NK-92 (cell line): ENCODE measurements around the gene RAD54L2.
"Not testable (repeated sequence)": the region's sequence is repeated elsewhere in the genome, so short reads cannot be mapped to it uniquely, and the experiment has no call there.

Experiments used
- DNase-seq: peaks from one replicate; lab custom pipeline; 2025; ENCODE audit not compliant: unreplicated experiment; lab: John Stamatoyannopoulos, UW

The RAD54L2 gene, protein sequence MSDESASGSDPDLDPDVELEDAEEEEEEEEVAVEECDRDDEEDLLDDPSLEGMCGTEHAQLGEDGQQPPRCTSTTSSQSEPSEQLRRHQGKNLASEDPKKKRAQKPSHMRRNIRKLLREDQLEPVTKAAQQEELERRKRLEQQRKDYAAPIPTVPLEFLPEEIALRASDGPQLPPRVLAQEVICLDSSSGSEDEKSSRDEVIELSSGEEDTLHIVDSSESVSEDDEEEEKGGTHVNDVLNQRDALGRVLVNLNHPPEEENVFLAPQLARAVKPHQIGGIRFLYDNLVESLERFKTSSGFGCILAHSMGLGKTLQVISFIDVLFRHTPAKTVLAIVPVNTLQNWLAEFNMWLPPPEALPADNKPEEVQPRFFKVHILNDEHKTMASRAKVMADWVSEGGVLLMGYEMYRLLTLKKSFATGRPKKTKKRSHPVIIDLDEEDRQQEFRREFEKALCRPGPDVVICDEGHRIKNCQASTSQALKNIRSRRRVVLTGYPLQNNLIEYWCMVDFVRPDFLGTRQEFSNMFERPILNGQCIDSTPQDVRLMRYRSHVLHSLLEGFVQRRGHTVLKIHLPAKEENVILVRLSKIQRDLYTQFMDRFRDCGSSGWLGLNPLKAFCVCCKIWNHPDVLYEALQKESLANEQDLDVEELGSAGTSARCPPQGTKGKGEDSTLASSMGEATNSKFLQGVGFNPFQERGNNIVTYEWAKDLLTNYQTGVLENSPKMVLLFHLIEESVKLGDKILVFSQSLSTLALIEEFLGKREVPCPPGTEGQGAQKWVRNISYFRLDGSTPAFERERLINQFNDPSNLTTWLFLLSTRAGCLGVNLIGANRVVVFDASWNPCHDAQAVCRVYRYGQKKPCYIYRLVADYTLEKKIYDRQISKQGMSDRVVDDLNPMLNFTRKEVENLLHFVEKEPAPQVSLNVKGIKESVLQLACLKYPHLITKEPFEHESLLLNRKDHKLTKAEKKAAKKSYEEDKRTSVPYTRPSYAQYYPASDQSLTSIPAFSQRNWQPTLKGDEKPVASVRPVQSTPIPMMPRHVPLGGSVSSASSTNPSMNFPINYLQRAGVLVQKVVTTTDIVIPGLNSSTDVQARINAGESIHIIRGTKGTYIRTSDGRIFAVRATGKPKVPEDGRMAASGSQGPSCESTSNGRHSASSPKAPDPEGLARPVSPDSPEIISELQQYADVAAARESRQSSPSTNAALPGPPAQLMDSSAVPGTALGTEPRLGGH (N-terminal part only)

DNA sequence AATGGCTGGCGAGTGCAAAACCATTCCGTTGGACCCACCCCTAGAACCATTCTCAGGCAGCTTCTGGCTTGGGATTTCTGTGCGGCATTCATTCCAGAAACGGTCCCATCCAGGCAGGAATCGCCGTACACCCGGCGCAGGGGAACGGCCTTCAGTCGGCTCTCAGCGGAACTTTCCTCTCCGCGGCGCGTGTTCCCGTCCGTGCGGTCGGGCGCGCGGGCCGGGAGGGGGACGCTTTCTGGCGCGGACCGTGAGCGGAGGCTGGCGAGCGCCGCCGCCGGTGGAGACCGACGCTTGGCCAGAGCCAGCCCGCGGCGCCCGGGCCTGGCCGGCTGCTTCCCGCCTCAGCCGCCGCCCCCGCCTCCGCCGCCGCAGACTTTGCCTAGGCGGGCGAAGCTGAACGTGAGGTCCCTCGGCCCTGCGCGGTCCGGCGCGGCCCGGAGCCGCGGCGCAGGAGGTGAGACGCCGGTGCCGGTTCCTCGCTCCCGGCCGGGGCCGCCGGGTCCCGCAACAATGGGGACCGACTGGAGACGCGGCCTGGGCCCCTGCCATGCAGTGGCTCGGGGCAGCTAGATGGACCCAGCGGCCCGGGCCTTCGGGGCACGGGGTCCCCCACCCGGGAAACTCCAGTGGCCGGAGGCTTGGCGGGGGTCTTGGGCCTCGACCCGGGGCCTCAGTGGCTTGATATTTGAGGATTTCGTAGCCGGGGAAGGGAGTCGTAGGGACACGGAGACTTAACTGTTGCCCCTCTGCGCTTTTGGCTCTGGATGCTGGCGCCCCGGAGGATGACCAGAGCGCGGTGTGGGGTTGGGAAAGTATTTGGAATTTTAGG lies at the start of gene RAD54L2:
Gene RAD54L2 (plus strand): TSS at position 261 of the 832 bp plus-strand sequence. CDS start 51,702 bp downstream, outside the sequence.
- no peak for DNase-seq

DNA sequence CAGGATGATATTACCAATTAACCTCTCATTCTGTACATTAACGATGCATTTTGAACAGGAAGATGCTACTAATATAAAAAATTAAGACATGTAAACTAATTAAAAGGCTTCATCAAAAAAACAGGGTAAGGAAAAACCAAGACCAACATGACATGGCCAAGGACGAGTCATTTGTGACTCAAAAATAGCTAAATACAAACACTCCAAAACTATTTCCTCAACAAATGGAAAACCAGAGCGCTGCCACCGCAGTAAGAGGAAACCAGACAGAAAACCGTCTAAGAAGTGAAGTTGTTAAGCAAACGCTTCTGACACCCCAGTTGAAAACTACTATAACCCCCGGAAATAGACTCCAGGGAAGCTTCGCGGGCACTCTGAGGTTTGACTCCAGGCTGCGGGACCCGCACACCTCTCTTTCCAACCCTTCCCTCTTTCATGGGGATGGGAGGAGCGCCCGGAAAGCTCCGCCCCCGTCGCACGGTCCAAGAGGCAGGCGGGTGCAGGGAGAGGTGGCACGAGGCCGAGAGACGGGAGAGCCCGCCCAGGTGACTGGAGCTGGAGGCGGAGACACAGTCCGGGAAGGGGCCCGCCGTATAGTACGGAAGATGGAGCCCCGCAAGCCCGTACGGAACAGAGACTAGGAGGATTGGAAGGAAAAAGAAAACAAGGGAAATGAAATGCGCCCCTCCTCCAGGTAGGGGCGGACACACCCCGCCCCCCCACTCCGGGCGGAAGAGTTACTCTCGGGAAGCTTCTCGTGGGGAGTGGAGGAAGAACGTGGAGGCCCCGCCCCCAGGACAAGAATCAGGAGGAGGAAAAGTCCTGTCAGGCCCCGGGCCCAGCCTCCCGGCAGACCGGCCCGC lies 39.4 kb upstream of the RAD54L2 start:
- no peak for DNase-seq

DNA sequence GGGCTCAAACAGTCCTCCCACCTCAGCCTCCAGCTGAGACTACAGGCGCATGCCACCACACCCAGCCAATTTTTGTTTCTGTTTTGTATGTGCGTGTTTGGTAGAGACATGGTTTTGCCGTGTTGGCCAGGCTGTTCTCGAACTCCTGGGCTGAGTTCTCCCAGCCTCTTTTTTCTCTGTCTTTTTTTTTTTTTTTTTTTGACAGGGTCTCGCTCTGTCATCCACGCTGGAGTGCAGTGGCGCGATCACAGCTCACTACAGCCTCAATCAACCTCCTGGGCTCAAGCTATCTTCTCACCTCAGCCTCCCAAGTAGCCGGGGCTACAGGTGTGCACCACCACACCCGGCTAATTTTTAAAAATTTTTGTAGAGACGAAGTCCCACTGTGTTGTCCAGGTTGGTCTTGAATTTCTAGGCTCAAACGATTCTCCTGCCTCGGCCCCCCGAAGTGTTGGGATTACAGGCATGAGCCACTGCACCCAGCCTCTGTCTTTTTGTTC lies 37.8 kb upstream of the RAD54L2 start:
- no peak for DNase-seq

DNA sequence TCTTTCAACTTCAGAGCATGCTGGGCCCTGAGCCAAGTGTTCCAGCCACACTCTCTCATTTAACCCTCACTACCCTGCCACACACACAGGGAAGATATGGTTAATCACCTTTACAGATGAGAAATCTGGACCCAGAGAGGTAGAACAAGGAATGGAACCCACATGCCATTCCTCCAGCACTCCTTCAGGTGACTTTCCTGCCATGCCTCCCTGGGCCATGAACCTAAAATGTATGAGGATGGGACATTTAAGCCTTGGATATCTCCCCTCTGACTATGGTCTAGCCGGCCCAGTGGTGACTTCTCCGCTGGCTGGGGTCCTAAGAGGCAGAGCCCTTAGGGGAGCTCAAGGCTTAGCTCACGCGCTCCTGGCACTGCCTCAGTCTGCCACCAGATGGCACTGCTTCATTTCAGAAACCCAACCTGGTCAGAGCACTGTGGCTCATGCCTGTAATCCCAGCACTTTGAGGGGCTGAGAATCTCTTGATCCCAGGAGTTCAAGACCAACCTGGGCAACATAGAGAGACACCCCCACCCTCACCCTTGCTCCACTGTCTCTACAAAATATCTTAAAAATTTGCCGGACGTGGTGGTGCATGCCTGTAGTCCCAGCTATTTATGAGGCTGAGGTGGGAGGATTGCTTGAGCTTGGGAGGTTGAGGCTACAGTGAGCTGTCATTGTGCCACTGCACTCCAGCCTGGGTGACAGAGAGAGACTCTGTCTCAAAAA lies 36.5 kb upstream of the RAD54L2 start:
- no peak for DNase-seq

DNA sequence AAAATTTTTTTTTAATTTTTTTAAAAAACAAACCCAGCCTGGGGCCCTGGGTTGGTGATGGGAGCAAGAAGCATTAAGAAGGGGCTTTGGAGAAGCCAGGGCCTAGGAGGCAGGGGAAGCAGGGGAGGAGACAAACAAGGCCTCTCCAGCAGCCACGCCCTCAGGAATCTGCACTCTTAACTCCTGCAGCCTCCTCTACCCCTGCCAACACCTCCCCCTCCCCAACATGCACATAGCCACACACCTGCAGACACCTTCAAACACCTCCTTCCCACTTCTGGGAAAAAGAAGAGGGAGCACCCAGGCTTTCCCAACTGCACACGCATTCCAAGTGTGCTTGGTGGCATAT lies 36.0 kb upstream of the RAD54L2 start:
- no peak for DNase-seq

DNA sequence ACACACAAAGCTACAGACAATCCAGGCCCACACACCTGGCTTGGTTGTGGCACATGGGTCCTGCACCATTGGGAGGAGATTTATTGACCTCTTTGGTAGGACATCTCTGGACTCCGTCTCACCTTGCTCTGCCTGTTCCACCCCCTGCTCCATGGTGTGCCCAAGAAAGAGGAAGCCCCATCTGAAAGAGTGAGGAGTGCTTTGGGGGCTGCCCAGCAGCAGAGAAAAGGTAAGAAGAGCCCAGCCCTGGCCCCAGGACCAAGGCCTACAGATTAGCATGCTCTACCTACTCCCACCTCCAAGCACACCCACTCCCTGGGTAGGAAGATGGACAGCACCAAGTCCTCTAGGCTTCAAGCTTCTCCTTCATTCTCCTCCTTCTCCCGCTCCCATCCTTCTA lies 35.5 kb upstream of the RAD54L2 start:
- no peak for DNase-seq

DNA sequence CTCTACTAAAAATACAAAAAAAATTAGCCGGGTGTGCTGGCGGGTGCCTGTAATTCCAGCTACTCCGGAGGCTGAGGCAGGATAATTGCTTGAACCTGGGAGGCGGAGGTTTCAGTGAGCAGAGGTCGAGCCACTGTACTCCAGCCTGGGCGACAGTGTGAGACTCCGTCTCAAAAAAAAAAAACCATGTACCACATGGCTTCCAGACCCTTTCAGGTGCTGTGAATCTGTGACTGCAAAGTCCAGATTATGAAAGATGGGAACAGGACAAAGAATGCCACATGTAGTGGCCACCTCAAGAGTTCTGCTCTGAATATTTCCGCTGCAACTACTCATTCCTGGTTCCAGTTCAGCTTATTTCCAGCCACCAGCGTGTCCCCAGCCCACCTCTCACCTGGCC lies 30.3 kb upstream of the RAD54L2 start:
- DNase-seq = no peak

DNA sequence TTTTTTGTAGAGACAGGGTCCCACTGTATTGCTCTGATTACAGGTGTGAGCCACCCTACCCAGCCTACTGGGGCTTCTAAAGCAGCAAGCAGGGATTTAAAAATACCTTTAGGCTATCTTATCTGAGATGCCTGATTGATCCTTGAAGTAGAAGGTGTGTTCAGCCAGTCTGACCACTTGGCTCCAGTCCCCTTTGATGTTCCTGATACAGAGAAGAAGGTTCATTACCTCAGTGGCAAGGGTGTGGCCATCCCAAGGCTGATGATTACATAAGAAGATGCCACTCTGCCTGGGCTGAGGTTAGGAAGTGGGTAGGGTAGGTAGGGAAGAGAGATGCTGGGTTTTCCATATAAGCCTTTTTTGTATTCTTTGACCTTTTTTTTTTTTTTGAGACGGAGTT lies 27.5 kb upstream of the RAD54L2 start:
- DNase-seq = no peak

DNA sequence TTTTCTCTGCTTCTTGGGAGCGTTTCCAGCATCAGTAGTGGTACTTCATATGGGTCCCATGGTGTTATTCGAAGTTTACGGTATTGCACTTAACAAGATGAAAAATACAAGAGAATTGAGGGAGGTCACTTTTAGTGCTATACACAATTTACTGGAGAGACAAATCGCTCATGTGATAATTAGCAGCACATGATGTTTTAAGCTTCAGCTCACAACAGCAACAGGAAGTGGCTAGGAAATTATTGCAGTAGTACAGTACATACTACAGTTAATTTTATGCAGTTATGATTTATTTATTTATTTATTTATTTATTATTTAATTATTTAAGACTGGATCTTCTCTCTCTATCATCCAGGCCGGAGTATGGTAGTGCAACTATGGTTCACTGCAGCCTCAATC lies 24.3 kb upstream of the RAD54L2 start:
- DNase-seq = no peak

DNA sequence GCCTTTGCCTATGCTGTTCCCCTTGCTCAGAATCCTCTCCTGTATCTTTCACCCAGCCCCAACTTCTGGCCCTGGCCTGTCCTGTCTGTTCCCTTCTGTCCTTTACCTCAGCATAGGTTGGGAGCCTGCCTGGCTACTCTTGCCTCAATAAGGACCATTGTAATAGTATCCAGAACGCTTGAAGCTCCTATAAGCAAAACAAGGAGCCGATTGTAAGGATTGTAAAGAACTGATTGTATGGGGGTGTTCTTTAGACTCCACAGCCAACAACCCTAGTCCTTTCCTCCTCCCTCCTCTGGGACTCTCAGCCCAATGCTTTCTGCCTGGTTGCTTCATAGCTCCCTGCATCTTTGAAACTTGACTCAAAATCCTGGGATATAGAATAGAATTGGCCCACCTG lies 18.7 kb upstream of the RAD54L2 start:
- DNase-seq = no peak

DNA sequence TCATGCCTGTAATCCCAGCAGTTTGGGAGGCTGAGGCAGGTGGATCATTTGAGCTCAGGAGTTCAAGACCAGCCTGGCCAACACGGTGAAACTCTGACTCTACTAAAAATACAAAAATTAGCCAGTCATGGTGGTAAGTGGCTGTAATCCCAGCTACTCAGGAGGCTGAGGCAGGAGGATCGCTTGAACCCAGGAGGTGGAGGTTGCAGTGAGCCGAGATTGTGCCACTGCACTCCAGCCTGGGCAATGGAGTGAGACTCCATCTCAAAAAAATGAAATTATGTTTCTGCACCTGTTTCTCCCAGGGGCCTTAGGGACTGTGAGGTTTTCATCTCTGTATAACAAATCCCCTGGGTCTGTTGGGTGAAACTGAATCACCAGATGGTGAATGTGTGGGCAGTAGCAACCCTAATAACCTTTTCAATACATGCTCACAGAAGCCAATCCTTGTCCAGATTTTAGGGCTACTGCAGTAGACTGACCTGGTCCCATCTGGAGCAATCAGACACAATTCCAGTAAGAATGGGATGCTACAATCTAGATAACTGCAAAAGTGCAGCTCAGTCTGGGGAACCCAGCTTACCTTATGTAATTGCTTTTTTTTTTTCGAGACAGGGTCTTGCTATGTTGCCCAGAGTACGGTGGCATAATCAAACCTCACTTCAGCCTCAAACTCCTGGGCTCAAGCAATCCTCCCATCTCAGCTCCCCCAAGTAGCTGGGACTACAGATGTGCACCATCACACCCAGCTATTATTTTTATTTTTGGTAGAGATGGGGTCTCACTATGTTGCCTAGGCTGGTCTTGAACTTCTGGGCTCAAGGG lies 17.4 kb upstream of the RAD54L2 start:
- DNase-seq = not testable (repeated sequence)

DNA sequence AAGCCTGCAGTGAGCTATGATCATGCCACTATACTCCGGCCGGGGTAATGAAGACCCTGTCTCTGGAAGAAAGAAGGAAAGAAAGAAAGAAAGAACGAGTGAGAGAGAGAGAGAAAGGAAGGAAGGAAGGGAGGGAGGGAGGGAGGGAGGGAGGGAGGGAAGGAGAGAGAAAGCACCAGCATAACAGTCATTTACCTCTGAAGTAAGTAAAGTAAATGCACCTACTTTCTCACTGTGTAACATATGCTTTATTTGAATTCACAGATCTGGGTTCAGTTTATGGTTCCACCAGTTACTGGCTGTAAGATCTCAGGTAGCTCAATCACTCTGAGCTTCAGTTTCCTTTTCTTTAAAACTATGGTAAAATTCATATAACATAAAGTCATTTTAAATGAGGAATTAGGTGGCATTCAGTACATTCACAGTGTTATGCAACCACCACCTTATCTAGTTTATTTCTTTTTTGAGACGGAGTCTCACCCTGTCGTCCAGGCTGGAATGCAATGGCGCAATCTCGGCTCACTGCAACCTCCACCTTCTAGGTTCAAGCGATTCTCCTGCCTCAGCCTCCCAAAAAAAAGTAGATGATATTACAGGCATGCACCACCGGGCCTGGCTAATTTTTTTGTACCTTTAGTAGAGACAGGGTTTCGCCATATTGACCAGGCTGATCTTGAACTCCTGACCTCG lies 16.1 kb upstream of the RAD54L2 start:
- no peak for DNase-seq

DNA sequence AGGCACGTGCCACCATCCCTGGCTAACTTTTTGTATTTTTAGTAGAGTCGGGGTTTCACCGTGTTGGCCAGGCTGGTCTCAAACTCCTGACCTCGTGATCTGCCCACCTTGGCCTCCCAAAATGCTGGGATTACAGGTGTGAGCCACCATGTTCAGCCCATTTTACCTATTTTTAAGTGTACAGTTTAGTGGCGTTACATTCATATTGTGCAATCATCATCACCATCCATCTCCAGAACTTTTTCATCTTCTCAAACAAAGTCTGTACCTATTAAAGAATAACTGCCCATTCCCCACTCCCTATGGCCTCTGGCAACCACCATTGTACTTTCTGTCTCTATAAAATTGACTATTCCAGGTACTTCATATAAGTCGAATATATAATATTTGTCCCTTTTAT lies 13.6 kb upstream of the RAD54L2 start:
- not testable (repeated sequence) for DNase-seq

DNA sequence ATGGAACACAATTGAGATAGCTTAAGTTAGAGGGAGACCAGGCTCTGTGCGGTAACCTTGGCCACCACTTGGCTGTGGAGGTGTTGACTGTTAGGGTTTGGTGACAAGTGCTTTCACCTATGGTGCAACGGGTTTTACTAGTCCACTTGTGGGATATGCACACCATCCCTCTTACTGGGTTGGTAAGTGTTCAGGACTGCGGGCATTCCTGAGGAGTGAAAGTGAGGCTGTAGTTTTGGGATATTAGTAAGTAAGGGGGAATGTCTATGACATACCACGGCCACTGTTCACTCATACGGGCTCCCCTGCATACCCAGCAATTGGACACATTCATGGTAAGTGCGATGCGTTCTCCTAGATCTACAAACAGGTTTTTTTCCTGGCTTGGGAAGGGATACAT lies 8.0 kb upstream of the RAD54L2 start:
- DNase-seq = no peak

DNA sequence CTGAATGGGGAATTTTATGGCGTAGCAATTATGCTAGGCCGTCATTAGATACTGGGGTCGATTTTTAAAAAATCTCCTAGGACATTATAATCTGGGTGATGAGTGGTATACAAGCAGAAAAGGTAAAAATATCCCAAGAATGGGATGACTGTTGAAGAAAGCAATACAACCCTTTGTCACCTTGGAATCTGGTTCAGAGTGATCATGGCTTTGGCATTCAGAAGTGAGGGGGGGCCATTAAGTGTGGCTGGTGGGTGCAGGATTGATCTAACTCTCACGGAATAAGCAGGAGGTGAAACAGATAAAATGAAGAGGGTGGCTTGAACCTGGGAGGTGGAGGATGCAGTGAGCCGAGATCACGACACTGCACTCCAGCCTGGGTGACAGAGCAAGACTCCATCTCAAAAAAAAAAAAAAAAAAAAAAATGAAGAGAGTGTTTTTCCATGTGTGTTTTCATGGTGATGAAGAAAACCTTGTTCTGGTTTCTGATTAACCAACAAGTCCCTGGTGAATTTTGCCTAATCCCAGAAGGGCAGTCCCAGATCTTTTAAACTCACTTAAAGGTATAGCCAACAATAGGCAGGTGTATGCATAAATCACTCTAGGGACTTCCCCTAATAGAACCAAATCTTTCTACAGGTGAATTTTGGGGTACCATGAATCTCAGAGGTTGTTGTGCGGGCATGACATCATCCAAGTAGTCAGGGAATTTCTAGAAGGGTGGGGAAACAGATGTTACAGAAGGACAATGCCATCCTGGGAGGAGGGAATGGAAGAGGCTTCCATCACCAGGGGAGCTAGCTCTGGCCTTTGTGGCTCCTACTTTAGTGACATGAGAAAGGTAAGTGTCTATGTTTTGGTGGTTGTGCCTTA lies 3.1 kb upstream of the RAD54L2 start:
- DNase-seq = no peak

DNA sequence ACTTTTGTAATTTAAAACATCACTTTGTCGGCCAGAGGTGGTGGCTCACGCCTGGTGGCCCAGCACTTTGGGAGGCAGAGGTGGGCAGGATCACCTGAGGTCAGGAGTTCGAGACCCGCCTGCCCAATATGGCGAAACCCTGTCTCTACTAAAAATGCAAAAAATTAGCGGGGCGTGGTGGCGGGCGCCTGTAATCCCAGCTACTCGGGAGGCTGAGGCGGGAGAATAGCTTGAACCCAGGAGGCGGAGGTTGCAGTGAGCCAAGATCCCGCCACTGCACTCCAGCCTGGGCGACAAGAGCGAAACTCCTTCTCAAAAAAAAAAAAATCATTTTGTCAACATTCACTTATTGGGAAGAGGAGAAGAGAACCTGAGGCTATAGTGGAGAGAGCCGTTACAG lies 888 bp upstream of the RAD54L2 start:
- DNase-seq = not testable (repeated sequence)

DNA sequence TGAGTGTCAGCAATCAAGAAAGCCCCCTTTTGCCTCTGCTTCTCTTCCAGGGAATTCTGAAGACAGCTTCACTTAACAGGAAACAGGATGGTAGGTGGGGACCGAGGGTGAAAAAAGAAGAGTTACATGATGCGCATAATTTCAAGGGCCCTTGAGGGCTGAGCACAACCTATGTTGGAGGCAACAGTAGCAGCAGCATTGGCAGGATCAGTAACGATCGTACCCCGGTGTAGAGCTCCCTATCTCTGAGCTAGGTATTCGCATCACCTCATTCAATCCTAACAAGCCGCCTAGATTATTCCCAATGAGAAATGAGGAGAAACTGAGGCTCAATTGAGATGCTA lies 432 bp upstream of the RAD54L2 start:
- DNase-seq = no peak
